Muscle layer of duodenum (tissue), 2 donors: ENCODE measurements around the gene LY6G6D.

Experiments
- H3K27ac ChIP-seq: one replicate; pipeline ENCODE4 v1.7.0; 2013; ENCODE audit warnings: mild to moderate bottlenecking, low read length
- H3K27me3 ChIP-seq: one replicate; pipeline ENCODE4 v1.7.0; 2013; ENCODE audit warnings: low read depth, mild to moderate bottlenecking, control low read depth, low read length
- H3K36me3 ChIP-seq, 2 donors: one replicate each; pipeline ENCODE4 v1.7.0; 2013; ENCODE audit warnings: low read length in 2 of 2, control low read depth in 1 of 2, mild to moderate bottlenecking in 1 of 2; ENCODE audit not compliant: insufficient read depth in 2 of 2, control insufficient read depth in 1 of 2
- H3K4me1 ChIP-seq, 2 donors: one replicate each; pipeline ENCODE4 v1.7.0; 2013; ENCODE audit warnings: low read length in 2 of 2, mild to moderate bottlenecking in 2 of 2, control low read depth in 1 of 2, moderate library complexity in 1 of 2; ENCODE audit not compliant: insufficient read depth in 2 of 2, control insufficient read depth in 1 of 2
- H3K4me3 ChIP-seq, 2 donors: one replicate each; pipeline ENCODE4 v1.7.0; 2013; ENCODE audit warnings: low read length in 2 of 2, low read depth in 1 of 2, mild to moderate bottlenecking in 1 of 2
- H3K9me3 ChIP-seq, 2 donors: one replicate each; pipeline ENCODE4 v1.7.0; 2013; ENCODE audit warnings: low read length in 2 of 2, control low read depth in 1 of 2, mild to moderate bottlenecking in 1 of 2; ENCODE audit not compliant: control insufficient read depth in 1 of 2
- donor health status: healthy.

Gene LY6G6D, protein sequence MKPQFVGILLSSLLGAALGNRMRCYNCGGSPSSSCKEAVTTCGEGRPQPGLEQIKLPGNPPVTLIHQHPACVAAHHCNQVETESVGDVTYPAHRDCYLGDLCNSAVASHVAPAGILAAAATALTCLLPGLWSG

DNA sequence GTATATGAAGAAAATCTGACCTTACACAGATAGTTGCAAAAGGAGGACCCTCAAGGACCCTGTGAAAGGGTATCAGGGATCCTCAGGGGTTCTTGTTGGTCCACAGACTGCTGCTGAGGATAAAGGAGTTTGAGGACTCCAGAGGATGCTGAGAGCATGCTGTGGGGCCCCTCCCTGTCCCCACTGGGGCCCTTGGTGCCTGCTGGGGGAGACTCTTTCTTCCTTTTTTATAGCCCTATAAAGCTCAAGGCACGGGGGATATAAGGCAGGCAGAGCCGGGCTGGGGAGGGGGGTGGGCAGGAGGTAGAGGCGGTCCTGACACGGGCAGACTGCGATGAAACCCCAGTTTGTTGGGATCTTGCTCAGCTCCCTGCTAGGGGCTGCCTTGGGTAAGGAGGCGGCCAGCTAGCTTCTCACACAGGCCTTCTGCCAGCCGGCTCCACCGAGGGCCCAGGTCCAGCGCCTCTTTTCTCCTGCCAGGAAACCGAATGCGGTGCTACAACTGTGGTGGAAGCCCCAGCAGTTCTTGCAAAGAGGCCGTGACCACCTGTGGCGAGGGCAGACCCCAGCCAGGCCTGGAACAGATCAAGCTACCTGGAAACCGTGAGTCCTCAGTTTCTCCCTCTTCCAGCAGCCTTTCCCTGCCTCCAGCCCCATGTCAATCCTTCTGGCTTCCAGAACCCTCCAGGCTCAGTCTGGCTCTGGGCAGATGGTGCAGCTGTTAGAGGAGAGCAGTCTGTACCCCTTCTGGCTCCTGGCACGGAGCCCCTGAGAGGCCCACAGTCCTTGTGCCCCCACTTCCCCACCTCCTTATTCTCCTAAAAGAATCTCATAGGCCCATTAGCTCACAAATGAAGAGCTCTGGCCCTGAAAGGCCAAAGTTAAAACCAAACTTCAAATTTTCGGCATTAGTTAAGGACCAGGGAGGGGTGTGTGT lies at the start of gene LY6G6D:
LY6G6D (plus strand) TSS at position 327 of the 937 bp plus-strand sequence; CDS start at position 335, 8 bp downstream.
- Histone ChIP-seq H3K4me3 (no peak within 1 kb of the TSS), H3K27me3 (no peaks in the 10 kb centered on the region), H3K36me3 (no peaks in the 10 kb centered on the region), H3K27ac (no peak within 1 kb of the TSS), H3K4me1 (no peaks in the 10 kb centered on the region), H3K9me3 (no peaks in the 10 kb centered on the region)

DNA sequence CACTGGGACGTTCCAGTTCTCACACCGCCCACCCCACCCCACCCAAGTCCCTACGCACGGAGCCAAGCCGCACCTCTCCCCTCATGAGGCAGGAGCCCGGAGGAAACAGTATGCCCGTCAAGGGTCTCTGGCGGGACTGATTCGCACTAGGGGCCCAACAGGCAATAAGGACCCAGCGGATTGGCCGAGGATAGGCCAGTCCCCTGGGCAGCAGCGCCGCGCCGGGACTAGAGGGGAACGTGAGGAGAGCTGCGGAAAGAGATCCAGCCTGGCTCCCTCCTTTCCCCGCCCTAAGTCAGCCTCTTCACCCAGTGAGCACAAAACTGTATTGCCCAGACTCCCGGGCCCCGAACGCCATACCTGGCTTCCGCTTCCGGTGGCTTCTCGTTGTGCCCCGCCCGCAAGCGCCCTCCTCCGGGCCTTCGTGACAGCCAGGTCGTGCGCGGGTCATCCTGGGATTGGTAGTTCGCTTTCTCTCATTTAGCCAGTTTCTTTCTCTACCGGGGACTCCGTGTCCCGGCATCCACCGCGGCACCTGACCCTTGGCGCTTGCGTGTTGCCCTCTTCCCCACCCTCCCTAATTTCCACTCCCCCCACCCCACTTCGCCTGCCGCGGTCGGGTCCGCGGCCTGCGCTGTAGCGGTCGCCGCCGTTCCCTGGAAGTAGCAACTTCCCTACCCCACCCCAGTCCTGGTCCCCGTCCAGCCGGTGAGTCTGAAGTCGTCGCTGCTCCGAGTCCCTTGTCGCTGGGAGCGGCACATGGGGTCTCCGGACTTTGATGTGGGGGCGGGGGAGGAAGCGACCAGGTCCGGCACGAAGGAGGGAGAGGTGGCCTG lies 49.4 kb upstream of the LY6G6D start, which contains the start of gene CSNK2B:
CSNK2B (plus strand) TSS at position 580 of the 836 bp plus-strand sequence. CDS start 752 bp downstream, outside the sequence.
- H3K36me3 ChIP-seq: peaks cover 39 to 56% of the 10 kb centered on the region in 2 donors
- H3K4me1 ChIP-seq: peaks cover 6 to 44% of the 10 kb centered on the region in 2 donors

DNA sequence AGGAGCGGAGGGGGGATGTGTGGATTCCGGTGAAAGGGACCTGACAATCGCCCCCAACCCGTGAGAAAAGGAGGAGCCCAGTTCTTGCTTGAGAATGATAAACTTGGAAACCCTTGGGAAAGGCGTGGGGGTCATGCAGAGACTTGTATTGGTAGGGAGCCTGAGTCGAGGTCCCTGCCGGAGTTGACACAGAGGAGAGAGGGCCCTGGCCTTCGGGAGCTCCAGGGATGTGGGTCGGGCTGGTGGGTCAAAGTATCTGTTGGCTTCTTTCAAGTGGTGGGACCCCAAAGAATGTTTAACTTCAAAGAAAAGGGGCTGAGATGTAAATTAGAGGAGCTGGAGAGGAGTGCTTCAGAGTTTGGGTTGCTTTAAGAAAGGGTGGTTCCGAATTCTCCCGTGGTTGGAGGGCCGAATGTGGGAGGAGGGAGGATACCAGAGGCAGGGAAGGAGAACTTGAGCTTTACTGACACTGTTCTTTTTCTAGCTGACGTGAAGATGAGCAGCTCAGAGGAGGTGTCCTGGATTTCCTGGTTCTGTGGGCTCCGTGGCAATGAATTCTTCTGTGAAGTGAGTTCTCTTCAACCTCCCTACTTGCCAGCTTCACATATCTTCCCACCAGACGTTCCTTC lies 48.7 kb upstream of the LY6G6D start:
- H3K4me1 ChIP-seq: peaks cover 6 to 38% of the 10 kb centered on the region in 2 donors
- H3K36me3 ChIP-seq: peaks cover 45 to 63% of the 10 kb centered on the region in 2 donors
- H3K4me3 ChIP-seq: peak overlapping the region; percentile 83 to 94
- peak overlapping the region; percentile 90 for H3K27ac ChIP-seq
- H3K27me3 ChIP-seq: no peaks in the 10 kb centered on the region
- H3K9me3 ChIP-seq: no peaks in the 10 kb centered on the region

More for the DNA sequence above, 49.4 kb upstream of the LY6G6D start, which contains the start of gene CSNK2B:
- Histone ChIP-seq H3K27me3 (no peaks in the 10 kb centered on the region), H3K9me3 (no peaks in the 10 kb centered on the region), H3K27ac (peak within 1 kb of the TSS; percentile 98), H3K4me3 (peak within 1 kb of the TSS; percentile 83 to 94)

DNA sequence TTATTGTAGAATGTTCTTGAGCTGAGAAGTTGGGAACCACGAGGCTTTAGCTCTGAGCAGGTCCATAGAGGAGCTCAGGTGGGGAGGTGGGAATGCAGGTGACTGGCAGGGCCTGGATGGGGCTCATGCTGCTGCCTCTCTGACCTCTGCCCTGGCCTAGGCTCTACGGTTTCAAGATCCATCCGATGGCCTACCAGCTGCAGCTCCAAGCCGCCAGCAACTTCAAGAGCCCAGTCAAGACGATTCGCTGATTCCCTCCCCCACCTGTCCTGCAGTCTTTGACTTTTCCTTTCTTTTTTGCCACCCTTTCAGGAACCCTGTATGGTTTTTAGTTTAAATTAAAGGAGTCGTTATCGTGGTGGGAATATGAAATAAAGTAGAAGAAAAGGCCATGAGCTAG lies 45.5 kb upstream of the LY6G6D start, which contains the start of gene LY6G5B:
LY6G5B (plus strand) TSS at position 301 of the 400 bp plus-strand sequence. CDS start 975 bp downstream, outside the sequence.
- H3K27me3 ChIP-seq: no peaks in the 10 kb centered on the region
- peaks cover 48 to 70% of the 10 kb centered on the region in 2 donors for H3K36me3 ChIP-seq
- H3K4me1 ChIP-seq: peaks cover 0 to 16% of the 10 kb centered on the region in 2 donors
- no peaks in the 10 kb centered on the region for H3K9me3 ChIP-seq
- H3K4me3 ChIP-seq: no peak within 1 kb of the TSS
- H3K27ac ChIP-seq: no peak within 1 kb of the TSS

DNA sequence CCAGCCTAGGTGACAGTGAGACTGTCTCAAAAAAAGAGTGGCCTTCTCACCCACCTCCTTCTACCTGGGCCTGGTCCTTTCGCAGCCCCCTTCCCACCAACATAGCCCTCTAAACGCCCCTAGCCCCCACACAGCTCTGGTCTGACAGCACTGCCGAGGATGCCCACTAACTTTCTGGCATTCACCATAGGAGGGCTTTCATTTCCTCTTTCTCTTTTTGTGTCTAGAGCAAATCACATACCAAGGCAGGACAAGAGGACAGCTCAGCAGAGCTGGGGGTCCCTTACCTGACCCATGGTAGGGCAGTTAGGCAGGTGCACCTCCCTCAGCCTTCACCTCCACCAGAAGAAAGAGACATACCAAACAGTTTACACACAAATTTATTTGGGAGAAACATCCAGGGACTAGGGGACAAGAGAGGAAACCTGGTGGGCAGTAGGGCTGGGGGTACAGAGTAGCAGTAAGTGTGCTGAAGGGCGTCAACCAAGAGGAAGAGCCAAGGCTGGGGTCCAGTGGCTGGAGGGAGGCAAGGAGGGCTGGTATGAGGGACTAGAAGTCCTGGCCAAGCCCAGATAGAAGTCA lies 38.7 kb upstream of the LY6G6D start:
- no peak overlapping the region for H3K4me3 ChIP-seq
- H3K9me3 ChIP-seq: no peaks in the 10 kb centered on the region
- peaks cover 9 to 21% of the 10 kb centered on the region in 2 donors for H3K36me3 ChIP-seq
- H3K4me1 ChIP-seq: peaks cover 0 to 6% of the 10 kb centered on the region in 2 donors
- H3K27me3 ChIP-seq: no peaks in the 10 kb centered on the region
- H3K27ac ChIP-seq: no peak overlapping the region

- H3K4me1 ChIP-seq: peaks cover 0 to 11% of the 10 kb centered on the region in 2 donors
- H3K4me3 ChIP-seq: no peak overlapping the region
- no peak overlapping the region for H3K27ac ChIP-seq
- H3K9me3 ChIP-seq: no peaks in the 10 kb centered on the region
- H3K27me3 ChIP-seq: no peaks in the 10 kb centered on the region
- H3K36me3 ChIP-seq: peaks cover 4 to 16% of the 10 kb centered on the region in 2 donors
These were observed 38.2 kb upstream of the LY6G6D start for GRCh38 chr6:31676904-31677303.

- no peak overlapping the region for H3K4me3 ChIP-seq
- no peaks in the 10 kb centered on the region for H3K27me3 ChIP-seq
- H3K9me3 ChIP-seq: no peaks in the 10 kb centered on the region
- no peak overlapping the region for H3K27ac ChIP-seq
- H3K4me1 ChIP-seq: peaks cover 0 to 11% of the 10 kb centered on the region in 2 donors
- peaks cover 0 to 5% of the 10 kb centered on the region in 2 donors for H3K36me3 ChIP-seq
These were observed 37.2 kb upstream of the LY6G6D start for GRCh38 chr6:31677955-31678354.

- no peaks in the 10 kb centered on the region for H3K27me3 ChIP-seq
These were observed 34.7 kb upstream of the LY6G6D start, which contains the start of gene LY6G5C for GRCh38 chr6:31680226-31681134. Gene LY6G5C, minus strand, starts transcription at chr6:31681067. Its CDS starts 694 bp downstream, at chr6:31680373.

GRCh38 chr6:31681135-31681671 lies 33.9 kb upstream of the LY6G6D start:
- Histone ChIP-seq H3K27me3 (no peaks in the 10 kb centered on the region), H3K36me3 (peaks cover 6 to 19% of the 10 kb centered on the region in 2 donors), H3K4me1 (peaks cover 0 to 11% of the 10 kb centered on the region in 2 donors), H3K4me3 (peak overlapping the region; percentile 66 to 76), H3K27ac (peak overlapping the region; percentile 31), H3K9me3 (no peaks in the 10 kb centered on the region)

More at GRCh38 chr6:31680226-31681134, 34.7 kb upstream of the LY6G6D start, which contains the start of gene LY6G5C:
- H3K4me1 ChIP-seq: peaks cover 0 to 11% of the 10 kb centered on the region in 2 donors
- no peaks in the 10 kb centered on the region for H3K9me3 ChIP-seq
- peaks cover 5 to 12% of the 10 kb centered on the region in 2 donors for H3K36me3 ChIP-seq
- peak within 1 kb of the TSS; percentile 66 to 76 for H3K4me3 ChIP-seq
- peak within 1 kb of the TSS; percentile 31 for H3K27ac ChIP-seq
